Stomach smooth muscle (tissue), 2 donors: Measurements from ENCODE around the gene SOX1.

Experiments used
- H3K27ac ChIP-seq: one replicate; pipeline ENCODE4 v1.7.0; 2013; ENCODE audit warnings: mild to moderate bottlenecking, low read length, inconsistent platforms
- H3K27me3 ChIP-seq, 2 donors: one replicate each; pipeline ENCODE4 v1.7.0; 2013; ENCODE audit warnings: low read length in 2 of 2; ENCODE audit not compliant: insufficient read depth in 2 of 2, control insufficient read depth in 1 of 2
- H3K36me3 ChIP-seq, 2 donors: one replicate each; pipeline ENCODE4 v1.7.0; 2013; ENCODE audit warnings: low read length in 2 of 2; ENCODE audit not compliant: control insufficient read depth in 2 of 2, insufficient read depth in 2 of 2
- H3K4me1 ChIP-seq: one replicate; pipeline ENCODE4 v1.7.0; 2013; ENCODE audit warnings: low read length; ENCODE audit not compliant: control insufficient read depth, insufficient read depth
- H3K4me3 ChIP-seq, 2 donors: one replicate each; pipeline ENCODE4 v1.7.0; 2013; ENCODE audit warnings: low read length in 2 of 2
- H3K9ac ChIP-seq, 2 donors: one replicate each; pipeline ENCODE4 v1.7.0; 2013; ENCODE audit warnings: low read length in 2 of 2, mild to moderate bottlenecking in 1 of 2
- H3K9me3 ChIP-seq, 2 donors: one replicate each; pipeline ENCODE4 v1.7.0; 2013; ENCODE audit warnings: low read length in 2 of 2; ENCODE audit not compliant: control insufficient read depth in 2 of 2
- donor health status: healthy.
- donor health status: Pancreatic carcinoma.

Gene SOX1

GRCh38 chr13:112065867-112066623 is 904 bp upstream of the SOX1 start:
- Histone ChIP-seq H3K9ac (no peak overlapping the region), H3K9me3 (no peaks in the 10 kb centered on the region), H3K27me3 (peaks cover 48 to 74% of the 10 kb centered on the region in 2 donors), H3K36me3 (no peaks in the 10 kb centered on the region), H3K4me1 (peaks cover 10% of the 10 kb centered on the region), H3K27ac (no peak overlapping the region), H3K4me3 (peak overlapping the region in 1 of 2 donors; percentile 52)

DNA sequence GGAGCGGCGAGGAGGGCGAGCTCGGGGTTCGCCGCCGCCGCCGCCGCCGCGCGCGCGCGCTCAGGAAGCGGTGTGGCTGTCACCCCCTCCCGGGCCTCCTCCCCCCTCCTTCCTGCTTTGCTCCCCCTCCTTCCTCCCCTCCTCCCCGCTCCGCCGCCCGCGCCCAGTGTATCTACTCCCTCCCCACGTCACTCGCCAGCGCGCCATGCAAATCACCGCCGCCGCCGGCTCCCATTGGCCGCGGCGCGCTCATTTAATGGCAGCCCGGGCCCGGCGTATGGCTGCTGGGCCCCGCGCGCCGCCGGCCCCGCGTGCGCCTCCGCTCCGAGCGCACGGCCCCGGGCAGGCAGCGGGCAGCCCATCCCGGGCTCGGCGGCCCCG is 335 bp upstream of the SOX1 start:
- H3K4me3 ChIP-seq: peak overlapping the region in 1 of 2 donors; percentile 52
- no peak overlapping the region for H3K27ac ChIP-seq
- H3K4me1 ChIP-seq: peaks cover 10% of the 10 kb centered on the region
- H3K27me3 ChIP-seq: peaks cover 53 to 74% of the 10 kb centered on the region in 2 donors
- H3K9ac ChIP-seq: no peak overlapping the region
- no peaks in the 10 kb centered on the region for H3K9me3 ChIP-seq
- H3K36me3 ChIP-seq: no peaks in the 10 kb centered on the region

DNA sequence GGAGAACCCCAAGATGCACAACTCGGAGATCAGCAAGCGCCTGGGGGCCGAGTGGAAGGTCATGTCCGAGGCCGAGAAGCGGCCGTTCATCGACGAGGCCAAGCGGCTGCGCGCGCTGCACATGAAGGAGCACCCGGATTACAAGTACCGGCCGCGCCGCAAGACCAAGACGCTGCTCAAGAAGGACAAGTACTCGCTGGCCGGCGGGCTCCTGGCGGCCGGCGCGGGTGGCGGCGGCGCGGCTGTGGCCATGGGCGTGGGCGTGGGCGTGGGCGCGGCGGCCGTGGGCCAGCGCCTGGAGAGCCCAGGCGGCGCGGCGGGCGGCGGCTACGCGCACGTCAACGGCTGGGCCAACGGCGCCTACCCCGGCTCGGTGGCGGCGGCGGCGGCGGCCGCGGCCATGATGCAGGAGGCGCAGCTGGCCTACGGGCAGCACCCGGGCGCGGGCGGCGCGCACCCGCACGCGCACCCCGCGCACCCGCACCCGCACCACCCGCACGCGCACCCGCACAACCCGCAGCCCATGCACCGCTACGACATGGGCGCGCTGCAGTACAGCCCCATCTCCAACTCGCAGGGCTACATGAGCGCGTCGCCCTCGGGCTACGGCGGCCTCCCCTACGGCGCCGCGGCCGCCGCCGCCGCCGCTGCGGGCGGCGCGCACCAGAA is 1.1 kb downstream of the SOX1 start:
- Histone ChIP-seq H3K27ac (no peak overlapping the region), H3K27me3 (peaks cover 50 to 76% of the 10 kb centered on the region in 2 donors), H3K9ac (no peak overlapping the region), H3K4me1 (peaks cover 17% of the 10 kb centered on the region), H3K9me3 (no peaks in the 10 kb centered on the region), H3K4me3 (no peak overlapping the region), H3K36me3 (no peaks in the 10 kb centered on the region)

- H3K4me3 ChIP-seq: no peak overlapping the region
- no peaks in the 10 kb centered on the region for H3K9me3 ChIP-seq
- no peak overlapping the region for H3K27ac ChIP-seq
- peaks cover 48 to 75% of the 10 kb centered on the region in 2 donors for H3K27me3 ChIP-seq
- no peak overlapping the region for H3K9ac ChIP-seq
- no peaks in the 10 kb centered on the region for H3K36me3 ChIP-seq
- peaks cover 21% of the 10 kb centered on the region for H3K4me1 ChIP-seq
Measured at GRCh38 chr13:112068540-112069060, 1.7 kb downstream of the SOX1 start.

GRCh38 chr13:112069061-112069844 is 2.3 kb downstream of the SOX1 start:
- Histone ChIP-seq H3K4me1 (peaks cover 25% of the 10 kb centered on the region), H3K27me3 (peaks cover 48 to 75% of the 10 kb centered on the region in 2 donors), H3K36me3 (no peaks in the 10 kb centered on the region), H3K9ac (no peak overlapping the region), H3K27ac (no peak overlapping the region), H3K9me3 (no peaks in the 10 kb centered on the region), H3K4me3 (no peak overlapping the region)

DNA sequence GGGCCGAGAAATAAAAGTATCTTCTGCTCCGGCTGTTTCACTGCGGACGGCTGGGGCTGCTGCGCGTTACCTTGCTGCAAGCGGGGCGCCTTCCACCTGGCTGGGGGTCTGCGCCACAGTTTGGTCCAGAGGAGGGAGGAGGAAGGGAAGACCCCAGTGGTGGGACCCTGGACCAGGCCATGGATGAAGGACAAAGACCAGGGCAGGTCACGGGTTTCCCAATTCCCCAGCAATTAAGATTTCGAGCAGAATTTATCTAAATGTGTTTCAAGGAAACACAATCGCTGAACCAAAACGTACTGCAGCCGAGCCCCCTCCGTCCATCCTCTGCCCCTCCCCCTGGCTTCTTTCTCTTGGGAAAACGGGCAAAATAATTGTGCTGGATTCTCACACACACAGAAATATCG is 2.9 kb downstream of the SOX1 start:
- H3K4me1 ChIP-seq: peaks cover 25% of the 10 kb centered on the region
- H3K9ac ChIP-seq: no peak overlapping the region
- no peaks in the 10 kb centered on the region for H3K9me3 ChIP-seq
- peaks cover 51 to 75% of the 10 kb centered on the region in 2 donors for H3K27me3 ChIP-seq
- H3K36me3 ChIP-seq: no peaks in the 10 kb centered on the region
- no peak overlapping the region for H3K27ac ChIP-seq
- no peak overlapping the region for H3K4me3 ChIP-seq

DNA sequence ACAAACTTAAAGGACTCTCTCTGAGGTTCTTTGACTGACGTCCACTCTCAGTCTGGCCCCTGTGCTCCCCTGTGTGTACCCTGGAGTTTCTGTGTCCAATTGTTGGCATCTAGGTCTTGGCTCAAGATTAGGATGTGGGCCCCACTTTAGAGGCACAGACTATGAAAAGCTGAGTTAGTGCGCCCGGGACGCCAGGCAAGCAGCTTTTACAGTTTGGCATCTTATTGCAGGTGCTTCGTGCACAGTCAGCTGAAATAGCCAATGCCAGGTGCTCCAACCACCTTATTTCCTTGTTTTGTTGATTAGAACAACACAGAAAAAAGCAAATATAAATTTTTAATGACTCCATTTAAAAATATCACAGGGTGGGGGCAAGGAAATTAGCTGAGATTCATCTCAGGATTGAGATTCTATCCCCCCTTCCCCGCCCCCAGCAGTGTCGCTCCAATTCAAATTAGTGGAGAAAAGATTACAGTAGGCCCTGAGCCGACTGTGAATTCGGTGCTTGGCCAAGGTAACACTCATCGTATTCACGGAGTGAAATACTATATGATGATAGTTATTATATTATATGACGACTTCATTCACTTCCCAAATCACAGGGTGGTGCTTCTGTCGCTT is 4.3 kb downstream of the SOX1 start:
- Histone ChIP-seq H3K27ac (no peak overlapping the region), H3K4me1 (peaks cover 22% of the 10 kb centered on the region), H3K9me3 (no peaks in the 10 kb centered on the region), H3K27me3 (peaks cover 54 to 78% of the 10 kb centered on the region in 2 donors), H3K9ac (no peak overlapping the region), H3K4me3 (no peak overlapping the region), H3K36me3 (no peaks in the 10 kb centered on the region)

DNA sequence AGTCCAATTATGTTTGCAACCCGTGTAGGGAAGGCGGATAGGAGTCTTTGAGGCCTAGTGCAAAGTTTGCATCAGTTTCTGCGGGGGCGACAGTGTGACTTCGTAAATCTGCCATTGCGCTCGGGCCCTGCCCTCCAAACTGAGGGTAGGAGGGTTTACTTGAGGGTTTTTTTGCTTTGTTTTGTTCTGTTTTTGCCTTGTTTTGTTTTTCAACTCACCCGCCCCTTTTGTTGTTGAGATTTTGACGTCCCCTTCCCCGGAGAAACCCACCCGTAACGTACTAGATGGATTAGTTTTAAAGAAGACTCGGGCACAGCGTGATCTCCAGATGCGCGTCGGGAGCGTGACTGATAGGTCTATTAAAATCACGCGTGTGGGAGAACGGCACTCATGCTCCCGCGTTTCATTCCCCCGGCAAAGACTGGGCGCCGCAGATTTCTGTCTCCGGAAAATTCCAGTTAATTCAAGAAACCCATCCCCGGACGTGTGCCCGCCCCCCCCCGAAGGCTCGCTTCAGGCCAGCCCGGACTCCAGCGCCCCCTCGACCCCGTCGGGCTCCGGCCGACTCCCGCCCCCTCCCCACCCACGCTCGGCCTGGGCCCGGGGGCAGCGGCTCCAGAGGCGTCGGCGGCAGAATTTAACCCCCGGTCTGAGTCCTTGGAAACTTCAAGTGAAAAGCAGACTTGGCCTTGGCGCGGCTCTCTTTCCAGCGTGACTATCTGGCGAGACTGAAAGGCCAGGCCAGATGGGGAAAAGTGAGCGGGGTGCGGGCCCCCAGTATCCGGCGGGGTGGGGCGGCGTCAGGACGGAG is 5.0 kb downstream of the SOX1 start:
- no peak overlapping the region for H3K9ac ChIP-seq
- H3K4me1 ChIP-seq: peaks cover 18% of the 10 kb centered on the region
- peaks cover 52 to 79% of the 10 kb centered on the region in 2 donors for H3K27me3 ChIP-seq
- no peak overlapping the region for H3K27ac ChIP-seq
- H3K36me3 ChIP-seq: no peaks in the 10 kb centered on the region
- H3K9me3 ChIP-seq: no peaks in the 10 kb centered on the region
- no peak overlapping the region for H3K4me3 ChIP-seq

GRCh38 chr13:112072534-112073244 is 5.7 kb downstream of the SOX1 start:
- Histone ChIP-seq H3K27me3 (peaks cover 53 to 84% of the 10 kb centered on the region in 2 donors), H3K4me1 (peaks cover 18% of the 10 kb centered on the region), H3K9me3 (no peaks in the 10 kb centered on the region), H3K9ac (no peak overlapping the region), H3K4me3 (peak overlapping the region in 1 of 2 donors; percentile 29), H3K27ac (no peak overlapping the region), H3K36me3 (no peaks in the 10 kb centered on the region)
